ENCODE data around the gene HTR3E.
"Not testable (repeated sequence)": the region's sequence is repeated elsewhere in the genome, so short reads cannot be mapped to it uniquely, and the experiment has no call there.

HTR3E gene

GRCh38 chr3:184096811-184097383, at the start of gene HTR3E:
TSS of gene HTR3E (plus strand) at chr3:184097064. CDS start at chr3:184097530, 466 bp downstream.
- H3K4me1 ChIP-seq (ENCODE audit: control insufficient read depth in 1 of 2, insufficient read depth in 2 of 2, low read length in 2 of 2): no peaks in the 10 kb centered on the region
- no peaks in the 10 kb centered on the region for H3K36me3 ChIP-seq (ENCODE audit: control insufficient read depth in 1 of 2, insufficient read depth in 2 of 2, low read length in 2 of 2)
- no peaks in the 10 kb centered on the region for H3K27me3 ChIP-seq (ENCODE audit: low read depth, low read length)
- no peak within 1 kb of the TSS for H3K4me3 ChIP-seq (ENCODE audit: low read depth in 1 of 2, low read length in 2 of 2)
- H3K27ac ChIP-seq (ENCODE audit: low read length): no peak within 1 kb of the TSS
- H3K9me3 ChIP-seq (ENCODE audit: control insufficient read depth in 1 of 2, low read length in 2 of 2): peaks cover 5 to 12% of the 10 kb centered on the region in 2 donors

GRCh38 chr3:184050217-184050847, 46.5 kb upstream of the HTR3E start:
- Histone ChIP-seq H3K9me3 (ENCODE audit: control insufficient read depth in 1 of 2, low read length in 2 of 2) (no peaks in the 10 kb centered on the region), H3K27me3 (ENCODE audit: low read depth, low read length) (no peaks in the 10 kb centered on the region), H3K27ac (ENCODE audit: low read length) (no peak overlapping the region), H3K36me3 (ENCODE audit: control insufficient read depth in 1 of 2, insufficient read depth in 2 of 2, low read length in 2 of 2) (no peaks in the 10 kb centered on the region), H3K4me1 (ENCODE audit: control insufficient read depth in 1 of 2, insufficient read depth in 2 of 2, low read length in 2 of 2) (no peaks in the 10 kb centered on the region), H3K4me3 (ENCODE audit: low read depth in 1 of 2, low read length in 2 of 2) (no peak overlapping the region)

- H3K27me3 ChIP-seq (ENCODE audit: low read depth, low read length): no peaks in the 10 kb centered on the region
- H3K4me1 ChIP-seq (ENCODE audit: control insufficient read depth in 1 of 2, insufficient read depth in 2 of 2, low read length in 2 of 2): no peaks in the 10 kb centered on the region
- no peak within 1 kb of the TSS for H3K27ac ChIP-seq (ENCODE audit: low read length)
- H3K4me3 ChIP-seq (ENCODE audit: low read depth in 1 of 2, low read length in 2 of 2): no peak within 1 kb of the TSS
- no peaks in the 10 kb centered on the region for H3K36me3 ChIP-seq (ENCODE audit: control insufficient read depth in 1 of 2, insufficient read depth in 2 of 2, low read length in 2 of 2)
- no peaks in the 10 kb centered on the region for H3K9me3 ChIP-seq (ENCODE audit: control insufficient read depth in 1 of 2, low read length in 2 of 2)
These were observed 44.1 kb upstream of the HTR3E start, which contains the start of gene HTR3C for GRCh38 chr3:184052767-184053166. TSS of gene HTR3C (plus strand) at chr3:184053047. CDS start at chr3:184053081, 34 bp downstream.

DNA sequence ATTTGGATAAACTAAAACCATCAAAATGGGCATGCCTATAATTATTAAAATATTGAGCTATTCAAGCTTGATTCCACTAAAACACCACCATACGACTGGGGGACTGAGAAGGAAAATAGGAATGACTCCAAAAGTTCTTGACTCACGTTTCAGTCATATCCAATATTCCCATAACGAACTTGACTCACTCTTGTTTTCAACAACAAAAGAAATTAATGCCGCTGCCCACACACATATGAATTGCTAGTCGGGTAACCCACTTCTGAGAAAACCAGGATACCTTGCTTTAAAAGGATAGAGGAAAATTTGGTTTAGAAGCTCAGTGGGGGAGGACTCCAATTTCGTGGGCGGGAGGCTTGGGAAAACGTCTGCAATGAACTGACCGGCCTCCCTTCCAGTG, 38.8 kb upstream of the HTR3E start:
- Histone ChIP-seq H3K4me1 (ENCODE audit: control insufficient read depth in 1 of 2, insufficient read depth in 2 of 2, low read length in 2 of 2) (no peaks in the 10 kb centered on the region), H3K27me3 (ENCODE audit: low read depth, low read length) (no peaks in the 10 kb centered on the region), H3K36me3 (ENCODE audit: control insufficient read depth in 1 of 2, insufficient read depth in 2 of 2, low read length in 2 of 2) (no peaks in the 10 kb centered on the region), H3K27ac (ENCODE audit: low read length) (no peak overlapping the region), H3K4me3 (ENCODE audit: low read depth in 1 of 2, low read length in 2 of 2) (no peak overlapping the region), H3K9me3 (ENCODE audit: control insufficient read depth in 1 of 2, low read length in 2 of 2) (peaks cover 0 to 3% of the 10 kb centered on the region in 2 donors)

DNA sequence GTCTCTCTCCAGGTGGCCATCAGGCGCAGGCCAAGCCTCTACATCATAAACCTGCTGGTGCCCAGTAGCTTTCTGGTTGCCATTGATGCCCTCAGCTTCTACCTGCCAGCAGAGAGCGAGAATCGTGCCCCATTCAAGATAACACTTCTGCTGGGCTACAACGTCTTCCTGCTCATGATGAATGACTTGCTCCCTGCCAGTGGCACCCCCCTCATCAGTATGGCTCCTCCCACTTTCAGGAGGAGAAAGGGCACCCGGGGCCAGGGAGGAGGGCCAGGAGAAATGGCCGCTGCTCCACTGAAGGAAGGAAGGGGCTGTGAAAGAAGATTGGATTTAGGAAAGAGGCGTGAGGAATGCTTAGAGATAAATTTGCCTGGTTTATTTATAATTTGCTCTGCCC, 37.4 kb upstream of the HTR3E start:
- Histone ChIP-seq H3K36me3 (ENCODE audit: control insufficient read depth in 1 of 2, insufficient read depth in 2 of 2, low read length in 2 of 2) (no peaks in the 10 kb centered on the region), H3K9me3 (ENCODE audit: control insufficient read depth in 1 of 2, low read length in 2 of 2) (peaks cover 0 to 3% of the 10 kb centered on the region in 2 donors), H3K27ac (ENCODE audit: low read length) (no peak overlapping the region), H3K27me3 (ENCODE audit: low read depth, low read length) (no peaks in the 10 kb centered on the region), H3K4me1 (ENCODE audit: control insufficient read depth in 1 of 2, insufficient read depth in 2 of 2, low read length in 2 of 2) (no peaks in the 10 kb centered on the region), H3K4me3 (ENCODE audit: low read depth in 1 of 2, low read length in 2 of 2) (no peak overlapping the region)

- Histone ChIP-seq H3K36me3 (ENCODE audit: control insufficient read depth in 1 of 2, insufficient read depth in 2 of 2, low read length in 2 of 2) (no peaks in the 10 kb centered on the region), H3K4me1 (ENCODE audit: control insufficient read depth in 1 of 2, insufficient read depth in 2 of 2, low read length in 2 of 2) (no peaks in the 10 kb centered on the region), H3K27ac (ENCODE audit: low read length) (no peak overlapping the region), H3K9me3 (ENCODE audit: control insufficient read depth in 1 of 2, low read length in 2 of 2) (peaks cover 0 to 3% of the 10 kb centered on the region in 2 donors), H3K27me3 (ENCODE audit: low read depth, low read length) (no peaks in the 10 kb centered on the region), H3K4me3 (ENCODE audit: low read depth in 1 of 2, low read length in 2 of 2) (no peak overlapping the region)
These were observed 34.2 kb upstream of the HTR3E start for GRCh38 chr3:184062637-184063036.

DNA sequence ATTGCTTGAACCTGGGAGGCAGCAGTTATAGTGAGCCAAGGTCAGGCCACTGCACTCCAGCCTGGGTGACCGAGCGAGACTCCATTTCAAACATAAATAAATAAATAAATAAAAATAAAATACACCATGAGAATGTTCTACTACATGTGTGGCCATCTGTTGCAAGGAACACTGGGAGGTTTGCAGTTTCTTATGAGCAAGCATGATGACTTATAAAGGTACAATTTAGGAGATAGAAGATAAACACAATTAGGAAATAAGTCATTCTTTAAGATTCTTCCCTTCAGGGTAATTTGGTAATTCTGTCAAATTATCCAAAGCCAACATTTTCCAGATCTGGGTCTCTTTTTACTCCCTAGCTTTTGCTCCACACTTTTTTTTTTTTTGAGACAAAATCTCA, 30.7 kb upstream of the HTR3E start:
- H3K9me3 ChIP-seq (ENCODE audit: control insufficient read depth in 1 of 2, low read length in 2 of 2): peaks cover 0 to 3% of the 10 kb centered on the region in 2 donors
- H3K4me1 ChIP-seq (ENCODE audit: control insufficient read depth in 1 of 2, insufficient read depth in 2 of 2, low read length in 2 of 2): no peaks in the 10 kb centered on the region
- no peak overlapping the region for H3K27ac ChIP-seq (ENCODE audit: low read length)
- no peaks in the 10 kb centered on the region for H3K27me3 ChIP-seq (ENCODE audit: low read depth, low read length)
- no peaks in the 10 kb centered on the region for H3K36me3 ChIP-seq (ENCODE audit: control insufficient read depth in 1 of 2, insufficient read depth in 2 of 2, low read length in 2 of 2)
- no peak overlapping the region for H3K4me3 ChIP-seq (ENCODE audit: low read depth in 1 of 2, low read length in 2 of 2)

GRCh38 chr3:184067573-184068055, 29.2 kb upstream of the HTR3E start:
- peaks cover 0 to 1% of the 10 kb centered on the region in 2 donors for H3K9me3 ChIP-seq (ENCODE audit: control insufficient read depth in 1 of 2, low read length in 2 of 2)
- H3K27me3 ChIP-seq (ENCODE audit: low read depth, low read length): no peaks in the 10 kb centered on the region
- no peaks in the 10 kb centered on the region for H3K4me1 ChIP-seq (ENCODE audit: control insufficient read depth in 1 of 2, insufficient read depth in 2 of 2, low read length in 2 of 2)
- H3K4me3 ChIP-seq (ENCODE audit: low read depth in 1 of 2, low read length in 2 of 2): no peak overlapping the region
- H3K36me3 ChIP-seq (ENCODE audit: control insufficient read depth in 1 of 2, insufficient read depth in 2 of 2, low read length in 2 of 2): no peaks in the 10 kb centered on the region
- no peak overlapping the region for H3K27ac ChIP-seq (ENCODE audit: low read length)

DNA sequence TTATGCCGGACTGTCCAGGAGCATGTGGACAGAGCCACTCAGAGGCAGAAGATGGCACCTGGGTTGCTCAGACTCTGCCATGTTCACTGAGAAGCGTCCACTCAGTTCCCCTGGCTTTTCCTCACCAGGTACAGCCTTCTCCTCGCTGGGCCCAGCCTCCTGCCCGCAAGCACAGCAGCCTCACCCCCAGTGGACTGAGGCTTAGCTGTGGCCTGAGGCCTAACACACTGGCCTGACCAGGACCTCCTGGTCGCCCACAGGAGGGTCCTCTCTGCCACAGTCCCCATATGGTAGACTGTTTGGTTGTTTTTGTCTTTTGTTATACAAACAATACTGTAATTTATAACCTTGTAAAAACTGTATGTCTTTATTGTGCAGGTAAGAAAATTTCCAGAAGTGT, 28.5 kb upstream of the HTR3E start:
- H3K36me3 ChIP-seq (ENCODE audit: control insufficient read depth in 1 of 2, insufficient read depth in 2 of 2, low read length in 2 of 2): no peaks in the 10 kb centered on the region
- H3K9me3 ChIP-seq (ENCODE audit: control insufficient read depth in 1 of 2, low read length in 2 of 2): no peaks in the 10 kb centered on the region
- no peak overlapping the region for H3K27ac ChIP-seq (ENCODE audit: low read length)
- H3K4me3 ChIP-seq (ENCODE audit: low read depth in 1 of 2, low read length in 2 of 2): no peak overlapping the region
- no peaks in the 10 kb centered on the region for H3K4me1 ChIP-seq (ENCODE audit: control insufficient read depth in 1 of 2, insufficient read depth in 2 of 2, low read length in 2 of 2)
- no peaks in the 10 kb centered on the region for H3K27me3 ChIP-seq (ENCODE audit: low read depth, low read length)

DNA sequence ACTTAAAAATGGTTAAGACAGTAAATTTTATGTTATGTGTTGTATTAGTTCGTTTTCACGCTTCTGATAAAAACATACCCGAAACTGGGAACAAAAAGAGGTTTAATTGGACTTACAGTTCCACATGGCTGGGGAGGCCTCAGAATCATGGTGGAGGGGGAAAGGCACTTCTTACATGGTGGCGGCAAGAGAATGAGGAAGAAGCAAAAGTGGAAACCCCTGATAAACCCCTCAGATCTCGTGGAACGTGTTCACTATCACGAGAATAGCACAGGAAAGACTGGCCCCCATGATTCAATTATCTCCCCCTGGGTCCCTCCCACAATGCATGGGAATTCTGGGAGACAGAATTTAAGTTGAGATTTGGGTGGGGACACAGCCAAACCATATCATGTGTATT, 25.7 kb upstream of the HTR3E start:
- H3K27me3 ChIP-seq (ENCODE audit: low read depth, low read length); H3K9me3 ChIP-seq (ENCODE audit: control insufficient read depth in 1 of 2, low read length in 2 of 2); H3K36me3 ChIP-seq (ENCODE audit: control insufficient read depth in 1 of 2, insufficient read depth in 2 of 2, low read length in 2 of 2); H3K27ac ChIP-seq (ENCODE audit: low read length); H3K4me3 ChIP-seq (ENCODE audit: low read depth in 1 of 2, low read length in 2 of 2); H3K4me1 ChIP-seq (ENCODE audit: control insufficient read depth in 1 of 2, insufficient read depth in 2 of 2, low read length in 2 of 2): not testable (repeated sequence)

GRCh38 chr3:184073621-184074020, 23.2 kb upstream of the HTR3E start:
- Histone ChIP-seq H3K9me3 (ENCODE audit: control insufficient read depth in 1 of 2, low read length in 2 of 2) (no peaks in the 10 kb centered on the region), H3K36me3 (ENCODE audit: control insufficient read depth in 1 of 2, insufficient read depth in 2 of 2, low read length in 2 of 2) (no peaks in the 10 kb centered on the region), H3K4me3 (ENCODE audit: low read depth in 1 of 2, low read length in 2 of 2) (no peak overlapping the region), H3K27ac (ENCODE audit: low read length) (no peak overlapping the region), H3K4me1 (ENCODE audit: control insufficient read depth in 1 of 2, insufficient read depth in 2 of 2, low read length in 2 of 2) (no peaks in the 10 kb centered on the region), H3K27me3 (ENCODE audit: low read depth, low read length) (no peaks in the 10 kb centered on the region)

GRCh38 chr3:184075901-184076300, 21.0 kb upstream of the HTR3E start:
- no peak overlapping the region for H3K4me3 ChIP-seq (ENCODE audit: low read depth in 1 of 2, low read length in 2 of 2)
- no peaks in the 10 kb centered on the region for H3K36me3 ChIP-seq (ENCODE audit: control insufficient read depth in 1 of 2, insufficient read depth in 2 of 2, low read length in 2 of 2)
- H3K9me3 ChIP-seq (ENCODE audit: control insufficient read depth in 1 of 2, low read length in 2 of 2): no peaks in the 10 kb centered on the region
- H3K4me1 ChIP-seq (ENCODE audit: control insufficient read depth in 1 of 2, insufficient read depth in 2 of 2, low read length in 2 of 2): no peaks in the 10 kb centered on the region
- no peaks in the 10 kb centered on the region for H3K27me3 ChIP-seq (ENCODE audit: low read depth, low read length)
- H3K27ac ChIP-seq (ENCODE audit: low read length): no peak overlapping the region
